NCI-H526 treated with DMSO at 0.1 percent for 48 hours (cell line): Measurements from ENCODE around the gene CCDC28A.

ENCODE experiments used
- DNase-seq: peaks from one replicate; lab custom pipeline; 2025; lab: John Stamatoyannopoulos, UW

Gene CCDC28A

GRCh38 chr6:138833816-138834539, 60.4 kb downstream of the CCDC28A start:
- no peak for DNase-seq

GRCh38 chr6:138837246-138837645, 63.7 kb downstream of the CCDC28A start:
- no peak for DNase-seq
